Activated CD8-positive, alpha-beta memory T cell treated with anti-CD3 and anti-CD28 coated beads for 1 hour (primary cell): ENCODE measurements around the gene MAN1A2.
"Not testable (repeated sequence)": the region's sequence is repeated elsewhere in the genome, so short reads cannot be mapped to it uniquely, and the experiment has no call there.

ENCODE experiments used
- DNase-seq, 2 donors: peaks; one replicate each; pipeline ENCODE4 v3.0.0-alpha.2; 2020; ENCODE audit warnings: low read depth in 1 of 2; ENCODE audit errors: extremely low read depth in 1 of 2

Gene MAN1A2

DNA sequence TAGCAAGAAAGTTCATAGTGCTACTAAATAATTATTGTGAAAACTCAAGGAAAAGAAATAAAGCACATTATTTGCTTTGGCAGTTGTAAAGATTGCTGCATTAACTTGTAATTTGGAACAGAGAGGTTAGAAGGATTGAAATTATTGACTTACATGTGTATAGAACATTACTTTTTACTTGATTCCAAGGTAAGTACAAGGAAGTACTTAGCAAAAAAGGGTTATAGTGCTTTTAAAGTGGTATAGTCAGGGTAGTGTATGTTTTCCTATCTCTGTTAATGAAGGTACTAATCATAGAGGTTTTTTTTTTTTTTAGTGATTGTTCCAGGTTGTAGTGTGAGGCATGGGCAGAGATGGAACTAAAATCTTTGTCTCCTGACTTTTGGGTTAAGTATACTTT, 29.4 kb downstream of the MAN1A2 start:
- no peak for DNase-seq

GRCh38 chr1:117398957-117399356, 31.7 kb downstream of the MAN1A2 start:
- DNase-seq: no peak

GRCh38 chr1:117401761-117402160, 34.5 kb downstream of the MAN1A2 start:
- DNase-seq: no peak

- no peak for DNase-seq
These were observed 36.3 kb downstream of the MAN1A2 start for GRCh38 chr1:117403597-117403996.

GRCh38 chr1:117405042-117405441, 37.8 kb downstream of the MAN1A2 start:
- DNase-seq: no peak

- no peak for DNase-seq
These were observed 45.2 kb downstream of the MAN1A2 start for GRCh38 chr1:117412472-117412871.

- no peak for DNase-seq
These were observed 46.2 kb downstream of the MAN1A2 start for GRCh38 chr1:117413412-117413811.

DNA sequence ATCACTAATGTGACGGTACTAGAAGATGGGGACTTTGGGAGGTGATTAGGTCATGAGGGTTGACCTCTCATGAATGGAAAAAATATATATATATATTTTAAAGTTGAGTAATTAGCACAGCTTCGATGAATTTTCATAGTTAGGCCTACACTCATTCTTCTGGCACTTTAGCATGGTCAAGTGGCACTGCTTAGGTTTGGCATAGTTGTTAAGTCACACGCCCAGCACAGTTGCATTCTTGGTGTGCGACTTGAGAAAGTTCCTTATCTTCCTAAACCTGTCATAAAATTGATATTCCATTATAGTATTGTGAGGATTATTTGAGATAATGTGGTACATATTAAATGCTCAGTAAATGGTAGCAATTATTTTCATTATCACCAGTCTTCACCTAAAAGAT, 47.7 kb downstream of the MAN1A2 start:
- no peak for DNase-seq

- DNase-seq: no peak
These were observed 48.8 kb downstream of the MAN1A2 start for GRCh38 chr1:117416004-117416403.

- no peak for DNase-seq
These were observed 49.4 kb downstream of the MAN1A2 start for GRCh38 chr1:117416546-117417125.

DNA sequence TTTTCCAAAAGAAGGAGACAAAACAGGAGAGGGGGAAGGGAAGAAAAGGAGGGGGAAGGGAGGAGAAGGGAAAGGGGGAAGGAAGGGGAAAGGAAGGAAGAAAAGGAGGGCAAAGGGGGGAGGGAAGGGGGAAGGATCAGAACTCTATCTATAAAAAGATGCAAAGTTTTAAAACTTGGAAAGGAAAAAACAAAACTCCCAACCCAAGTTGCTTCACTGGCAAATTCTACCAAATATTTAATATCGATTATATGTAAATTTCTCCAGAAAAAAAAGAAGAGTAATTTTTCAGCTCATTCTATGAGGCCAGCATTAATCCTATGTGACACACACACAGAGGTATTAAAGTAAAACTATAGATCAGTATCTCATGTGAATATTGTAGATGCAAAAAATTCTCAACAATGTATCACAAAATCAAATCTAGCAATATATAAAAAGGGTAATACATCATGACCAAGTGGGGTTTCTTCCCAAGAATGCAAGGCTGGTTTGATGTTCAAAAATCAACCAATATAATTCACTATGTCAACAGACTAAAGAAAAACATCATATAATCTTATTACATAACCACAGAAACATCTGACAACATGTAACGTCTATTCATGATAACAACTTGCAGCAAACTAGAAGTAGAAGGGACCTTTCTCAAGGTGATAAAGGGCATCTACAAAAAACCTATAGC, 57.9 kb downstream of the MAN1A2 start:
- no peak for DNase-seq

DNA sequence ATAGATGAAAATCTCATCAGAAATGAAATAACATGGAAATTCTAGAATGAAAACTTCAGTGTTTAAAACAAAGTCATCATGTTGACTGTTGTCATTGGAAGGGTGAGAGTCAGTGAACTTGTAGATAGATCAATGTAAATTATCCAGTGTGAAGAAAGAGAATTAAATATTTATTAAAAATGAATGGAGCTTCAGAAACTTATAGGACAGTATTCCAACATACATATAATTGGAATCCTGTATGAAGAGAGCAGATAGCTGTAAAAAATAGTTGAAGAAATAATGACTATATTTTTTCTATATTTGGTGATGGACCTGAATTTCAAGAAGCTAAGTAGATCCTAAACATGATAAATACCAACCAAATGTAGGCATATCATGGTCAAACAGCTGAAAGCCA, 60.0 kb downstream of the MAN1A2 start:
- no peak for DNase-seq

DNA sequence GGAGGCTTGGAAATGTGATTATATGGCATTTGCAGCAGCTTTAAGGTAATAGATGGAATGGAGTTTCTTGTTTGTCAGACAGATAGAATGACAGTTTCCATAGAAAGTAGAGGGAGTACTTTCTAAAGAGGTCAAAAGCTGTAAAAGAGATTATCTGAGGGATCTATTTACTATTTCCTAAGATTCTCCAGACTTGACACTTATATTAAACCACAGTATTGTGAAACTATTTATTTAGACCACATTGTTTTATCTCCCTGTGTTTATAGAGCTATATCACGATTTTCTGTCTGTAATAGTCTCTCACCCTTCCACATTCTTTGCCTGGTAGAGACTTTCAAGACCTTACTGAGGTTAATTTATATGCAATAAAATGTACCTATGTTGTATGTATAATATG, 66.7 kb downstream of the MAN1A2 start:
- no peak for DNase-seq

DNA sequence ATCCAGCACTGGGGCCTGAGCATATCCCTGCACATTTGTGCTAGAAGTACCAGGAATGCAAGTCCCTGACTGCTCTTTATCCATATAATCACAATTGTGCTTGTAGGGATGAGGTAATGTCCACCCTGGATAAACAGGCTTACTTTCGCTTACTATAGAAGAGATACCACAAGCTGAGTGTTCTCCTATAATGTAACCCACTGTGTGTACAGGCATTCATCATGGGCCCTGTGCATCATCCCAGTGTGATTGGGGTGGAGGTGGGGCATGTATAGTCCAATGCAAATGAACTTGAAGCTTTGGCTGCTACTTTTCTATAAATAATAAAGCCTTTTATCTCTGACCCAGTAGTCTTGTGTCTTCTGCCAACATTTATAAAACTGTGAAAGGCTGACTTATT, 69.3 kb downstream of the MAN1A2 start:
- no peak for DNase-seq

- DNase-seq: no peak
These were observed 80.4 kb downstream of the MAN1A2 start for GRCh38 chr1:117447661-117448060.

DNA sequence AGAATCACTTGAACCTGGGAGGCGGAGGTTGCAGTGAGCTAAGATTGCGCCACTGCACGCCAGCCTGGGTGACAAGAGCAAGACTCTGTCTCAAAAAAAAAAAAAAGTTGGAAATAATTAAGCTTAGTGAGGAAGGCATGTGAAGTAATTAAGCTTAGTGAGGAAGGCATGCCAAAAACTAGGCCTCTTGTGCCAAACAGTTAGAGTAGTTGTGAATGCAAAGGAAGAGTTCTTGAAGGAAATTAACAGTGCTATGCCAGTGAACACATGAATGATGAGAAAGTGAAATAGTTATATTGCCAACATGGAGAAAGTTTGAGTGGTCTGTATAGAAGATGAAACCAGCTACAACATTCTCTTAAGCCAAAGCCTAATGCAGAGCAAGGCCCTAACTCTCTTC, 85.0 kb downstream of the MAN1A2 start:
- DNase-seq: no peak

GRCh38 chr1:117453958-117454357, 86.7 kb downstream of the MAN1A2 start:
- DNase-seq: no peak

DNA sequence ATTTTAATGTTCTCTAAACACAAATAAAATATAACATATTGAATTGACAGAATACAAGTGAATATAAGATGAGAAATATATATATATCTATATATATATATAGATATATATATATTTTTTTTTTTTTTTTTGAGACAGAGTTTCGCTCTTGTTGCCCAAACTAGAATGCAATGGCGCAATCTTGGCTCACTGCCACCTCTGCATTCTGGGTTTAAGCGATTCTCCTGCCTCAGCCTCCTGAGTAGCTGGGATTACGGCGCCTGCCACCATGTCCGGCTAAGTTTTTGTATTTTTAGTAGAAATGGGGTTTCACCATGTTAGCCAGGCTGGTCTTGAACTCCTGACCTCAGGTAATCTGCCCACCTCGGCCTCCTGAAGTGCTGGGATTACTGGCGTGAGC, 91.2 kb downstream of the MAN1A2 start:
- DNase-seq: not testable (repeated sequence)

- no peak for DNase-seq
These were observed 99.5 kb downstream of the MAN1A2 start for GRCh38 chr1:117466761-117467160.

DNA sequence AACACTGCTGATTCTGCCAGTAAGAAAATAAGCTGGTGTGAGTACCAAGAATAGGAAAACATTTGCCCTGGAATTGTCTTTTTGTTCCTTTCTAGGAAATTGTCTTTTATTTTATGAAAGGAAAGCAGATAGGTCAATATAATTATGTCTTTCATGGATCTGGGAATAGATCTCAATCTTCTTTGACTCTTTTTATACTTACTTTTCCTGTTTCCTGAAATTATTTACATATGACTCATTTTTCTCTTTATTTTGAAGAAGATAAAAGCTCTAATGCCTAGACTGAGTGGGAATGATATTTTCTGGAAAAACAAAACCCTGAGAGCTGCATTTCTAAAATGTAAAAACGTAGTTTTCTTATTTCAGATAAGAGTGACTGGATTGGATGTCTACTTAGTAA, 100.1 kb downstream of the MAN1A2 start:
- no peak for DNase-seq

GRCh38 chr1:117473063-117473462, 105.8 kb downstream of the MAN1A2 start:
- no peak for DNase-seq

DNA sequence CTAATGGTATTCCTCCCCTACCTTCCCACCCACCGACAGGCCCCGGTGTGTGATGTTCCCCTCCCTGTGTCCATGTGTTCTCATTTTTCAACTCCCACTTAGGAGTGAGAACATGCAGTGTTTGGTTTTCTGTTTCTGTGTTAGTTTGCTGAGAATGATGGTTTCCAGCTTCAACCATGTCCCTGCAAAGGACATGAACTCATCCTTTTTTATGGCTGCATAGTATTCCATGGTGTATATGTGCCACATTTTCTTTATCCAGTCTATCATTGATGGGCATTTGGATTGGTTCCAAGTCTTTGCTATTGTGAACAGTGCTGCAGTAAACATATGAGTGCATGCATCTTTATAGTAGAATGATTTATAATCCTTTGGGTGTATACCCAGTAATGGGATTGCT, 108.2 kb downstream of the MAN1A2 start:
- not testable (repeated sequence) for DNase-seq

GRCh38 chr1:117479086-117479485, 111.8 kb downstream of the MAN1A2 start:
- no peak for DNase-seq
